SU-DHL-6 (cell line): ENCODE results near the gene OLFM1.

ENCODE experiments used
- H2AFZ ChIP-seq: fragments of 200-600 bp; sonication (generic); 2 replicates; pipeline ENCODE4 v1.6.1; 2014; ENCODE audit warnings: low read depth, mild to moderate bottlenecking, moderate library complexity, mixed read lengths, antibody characterized with exemption, low read length; ENCODE audit not compliant: severe bottlenecking
- H3F3A ChIP-seq: fragments of 200-600 bp; shearing (Covaris generic); 2 replicates; pipeline ENCODE4 v1.6.0; 2016; ENCODE audit warnings: antibody characterized with exemption, mild to moderate bottlenecking; ENCODE audit not compliant: insufficient read depth
- H3K27ac ChIP-seq: fragments of 200-600 bp; sonication (generic); 2 replicates; pipeline ENCODE4 v1.5.1; 2016; ENCODE audit warnings: low read depth, mild to moderate bottlenecking, low read length, moderate library complexity, mixed read lengths
- H3K27me3 ChIP-seq: fragments of 200-600 bp; sonication (generic), shearing (Covaris generic); 2 replicates; pipeline ENCODE4 v1.6.0; 2014; ENCODE audit warnings: mild to moderate bottlenecking, low read length
- H3K36me3 ChIP-seq: fragments of 200-600 bp; sonication (generic); 2 replicates; pipeline ENCODE4 v1.6.1; 2014; ENCODE audit warnings: mild to moderate bottlenecking, low read length, mixed read lengths
- H3K4me2 ChIP-seq: fragments of 300-600, 200-600 bp; shearing (Covaris generic), sonication (generic); 2 replicates; pipeline ENCODE4 v1.6.0; 2014; ENCODE audit warnings: low read length, low read depth, mild to moderate bottlenecking; ENCODE audit not compliant: poor library complexity, severe bottlenecking
- H3K4me3 ChIP-seq: fragments of 200-600 bp; sonication (generic); 2 replicates; pipeline ENCODE4 v1.5.1; 2014; ENCODE audit warnings: antibody characterized with exemption, low read length, mild to moderate bottlenecking, mixed read lengths; ENCODE audit not compliant: insufficient read depth, poor library complexity, severe bottlenecking
- H3K79me2 ChIP-seq: fragments of 200-600 bp; sonication (generic); 2 replicates; pipeline ENCODE4 v1.6.1; 2014; ENCODE audit warnings: mild to moderate bottlenecking, low read length, moderate library complexity; ENCODE audit not compliant: insufficient read depth
- H3K9ac ChIP-seq: fragments of 200-600 bp; sonication (generic); 2 replicates; pipeline ENCODE4 v1.7.0; 2014; ENCODE audit warnings: mild to moderate bottlenecking, low read length
- H3K9me2 ChIP-seq: fragments of 200-600 bp; sonication (generic); replicated peaks from 2 replicates; pipeline ENCODE4 v1.6.1; 2014; ENCODE audit warnings: low read length; ENCODE audit not compliant: insufficient read depth
- H3K9me3 ChIP-seq: fragments of 200-600 bp; sonication (generic); 2 replicates; pipeline ENCODE4 v1.6.1; 2014; ENCODE audit warnings: low read length, mixed read lengths; ENCODE audit not compliant: insufficient read depth
- H4K20me1 ChIP-seq: fragments of 200-600 bp; sonication (generic); 2 replicates; pipeline ENCODE4 v1.6.1; 2014; ENCODE audit warnings: low read depth, mild to moderate bottlenecking, antibody characterized with exemption, low read length, moderate library complexity, mixed read lengths
- EZH2phosphoT487 ChIP-seq: fragments of 200-600 bp; sonication (generic), shearing (Covaris generic); conservative IDR thresholded peaks from 2 replicates; pipeline ENCODE4 v1.6.1; 2018; ENCODE audit warnings: mild to moderate bottlenecking, antibody characterized with exemption, low read length, moderate library complexity, mixed read lengths
- TF ChIP-seq, protein P1 (sequence below): fragments of 200-600 bp; sonication (generic); IDR thresholded peaks from one replicate; pipeline ENCODE4 v1.5.1; 2017; ENCODE audit warnings: antibody characterized with exemption, mild to moderate bottlenecking, low read length, moderate library complexity; ENCODE audit not compliant: insufficient read depth, poor library complexity, severe bottlenecking

OLFM1 gene

DNA sequence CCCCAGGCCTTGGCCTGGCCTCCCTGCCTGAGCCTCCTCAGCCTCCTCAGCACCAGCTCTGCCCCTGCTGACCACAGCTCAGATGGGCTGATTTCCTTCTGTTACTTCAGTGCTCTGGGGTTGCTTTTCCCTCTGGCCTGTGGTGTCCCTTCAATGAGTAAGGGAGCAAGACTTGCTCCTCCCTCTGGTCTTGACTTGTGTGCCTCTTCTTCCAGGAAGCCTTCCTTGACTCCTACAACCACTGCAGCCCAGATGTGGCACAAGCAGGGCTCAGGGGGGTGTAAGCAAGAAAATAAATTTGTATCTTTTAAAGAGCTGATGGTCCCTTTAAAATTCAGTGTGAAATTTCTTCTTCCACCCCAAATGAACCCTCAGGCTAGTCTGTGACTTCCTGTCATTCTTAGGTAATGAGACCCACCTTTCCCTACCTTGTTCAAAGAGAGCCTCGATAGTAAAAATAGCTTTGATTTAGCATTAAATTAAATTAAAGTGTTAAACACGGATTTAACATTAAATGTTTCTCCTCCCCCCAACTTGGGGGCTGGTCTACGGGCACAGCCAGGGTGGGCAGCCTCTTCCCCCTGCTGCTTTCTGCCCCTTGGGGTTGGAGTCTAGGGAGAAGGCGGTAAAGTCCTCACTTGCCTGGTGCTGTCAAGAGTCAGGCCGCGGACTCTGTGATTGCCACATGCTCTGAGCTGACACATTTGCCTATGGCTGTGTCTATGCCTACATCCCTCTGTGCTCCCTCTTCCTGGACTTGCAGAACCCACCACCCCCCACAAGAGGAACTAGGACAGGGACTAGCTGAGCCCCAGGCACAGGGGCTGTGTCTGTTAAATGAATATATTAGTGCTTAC is 64.5 kb downstream of the OLFM1 start:
- Histone ChIP-seq H3K9me2 (no peaks in the 10 kb centered on the region), H3K27me3 (no peaks in the 10 kb centered on the region), H3K36me3 (no peaks in the 10 kb centered on the region), H3K9me3 (no peaks in the 10 kb centered on the region), H3K79me2 (no peaks in the 10 kb centered on the region), H3K4me2 (no peak overlapping the region), H3K9ac (no peak overlapping the region), H3F3A (no peaks in the 10 kb centered on the region), H4K20me1 (no peaks in the 10 kb centered on the region), H2AFZ (no peak overlapping the region), H3K4me3 (no peak overlapping the region), H3K27ac (no peak overlapping the region)
- TF ChIP-seq, protein P1, sequence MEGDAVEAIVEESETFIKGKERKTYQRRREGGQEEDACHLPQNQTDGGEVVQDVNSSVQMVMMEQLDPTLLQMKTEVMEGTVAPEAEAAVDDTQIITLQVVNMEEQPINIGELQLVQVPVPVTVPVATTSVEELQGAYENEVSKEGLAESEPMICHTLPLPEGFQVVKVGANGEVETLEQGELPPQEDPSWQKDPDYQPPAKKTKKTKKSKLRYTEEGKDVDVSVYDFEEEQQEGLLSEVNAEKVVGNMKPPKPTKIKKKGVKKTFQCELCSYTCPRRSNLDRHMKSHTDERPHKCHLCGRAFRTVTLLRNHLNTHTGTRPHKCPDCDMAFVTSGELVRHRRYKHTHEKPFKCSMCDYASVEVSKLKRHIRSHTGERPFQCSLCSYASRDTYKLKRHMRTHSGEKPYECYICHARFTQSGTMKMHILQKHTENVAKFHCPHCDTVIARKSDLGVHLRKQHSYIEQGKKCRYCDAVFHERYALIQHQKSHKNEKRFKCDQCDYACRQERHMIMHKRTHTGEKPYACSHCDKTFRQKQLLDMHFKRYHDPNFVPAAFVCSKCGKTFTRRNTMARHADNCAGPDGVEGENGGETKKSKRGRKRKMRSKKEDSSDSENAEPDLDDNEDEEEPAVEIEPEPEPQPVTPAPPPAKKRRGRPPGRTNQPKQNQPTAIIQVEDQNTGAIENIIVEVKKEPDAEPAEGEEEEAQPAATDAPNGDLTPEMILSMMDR = no peak

DNA sequence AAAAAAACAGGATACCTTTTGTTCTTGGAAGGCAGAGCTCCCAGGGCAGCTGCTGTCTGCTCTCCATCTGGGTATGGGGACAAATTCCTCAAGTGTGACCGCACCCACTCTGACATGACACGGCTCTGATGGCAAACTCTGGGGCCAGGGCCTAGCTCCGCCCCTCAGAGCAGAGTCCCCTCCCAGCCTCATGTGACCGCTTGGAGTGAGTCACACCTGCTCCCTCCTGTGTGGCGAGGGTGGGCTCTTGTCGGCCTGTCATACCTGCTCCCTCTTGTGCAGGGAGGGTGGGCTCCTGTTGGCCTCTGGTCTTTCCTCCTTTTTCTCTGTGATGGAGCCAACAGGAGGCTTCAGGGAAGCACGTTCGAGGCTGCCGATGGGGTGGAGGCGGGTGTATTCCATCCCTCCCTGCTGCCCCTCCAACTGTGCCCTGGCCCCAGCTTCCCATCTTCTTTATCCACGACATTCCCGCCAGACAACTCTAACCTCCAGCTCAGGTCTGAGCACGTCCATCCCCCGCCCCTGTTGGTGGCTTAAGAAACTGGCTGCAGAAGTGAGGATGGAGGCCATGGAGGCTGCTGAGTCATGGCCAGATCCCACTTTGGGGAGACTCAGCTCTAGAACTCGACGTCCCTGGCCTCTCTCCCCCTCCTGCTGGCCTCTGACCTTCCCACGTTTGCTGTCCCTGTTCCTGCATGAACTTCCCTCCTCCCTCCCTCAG is 65.3 kb downstream of the OLFM1 start:
- no peaks in the 10 kb centered on the region for H3K27me3 ChIP-seq
- no peak overlapping the region for H3K27ac ChIP-seq
- no peaks in the 10 kb centered on the region for H3K9me3 ChIP-seq
- no peak overlapping the region for H3K4me2 ChIP-seq
- H2AFZ ChIP-seq = no peak overlapping the region
- TF ChIP-seq, protein P1 = no peak
- no peak overlapping the region for H3K9ac ChIP-seq
- H3K36me3 ChIP-seq = no peaks in the 10 kb centered on the region
- H3K9me2 ChIP-seq = no peaks in the 10 kb centered on the region
- no peaks in the 10 kb centered on the region for H4K20me1 ChIP-seq
- H3F3A ChIP-seq = no peaks in the 10 kb centered on the region
- H3K79me2 ChIP-seq = no peaks in the 10 kb centered on the region
- no peak overlapping the region for H3K4me3 ChIP-seq

DNA sequence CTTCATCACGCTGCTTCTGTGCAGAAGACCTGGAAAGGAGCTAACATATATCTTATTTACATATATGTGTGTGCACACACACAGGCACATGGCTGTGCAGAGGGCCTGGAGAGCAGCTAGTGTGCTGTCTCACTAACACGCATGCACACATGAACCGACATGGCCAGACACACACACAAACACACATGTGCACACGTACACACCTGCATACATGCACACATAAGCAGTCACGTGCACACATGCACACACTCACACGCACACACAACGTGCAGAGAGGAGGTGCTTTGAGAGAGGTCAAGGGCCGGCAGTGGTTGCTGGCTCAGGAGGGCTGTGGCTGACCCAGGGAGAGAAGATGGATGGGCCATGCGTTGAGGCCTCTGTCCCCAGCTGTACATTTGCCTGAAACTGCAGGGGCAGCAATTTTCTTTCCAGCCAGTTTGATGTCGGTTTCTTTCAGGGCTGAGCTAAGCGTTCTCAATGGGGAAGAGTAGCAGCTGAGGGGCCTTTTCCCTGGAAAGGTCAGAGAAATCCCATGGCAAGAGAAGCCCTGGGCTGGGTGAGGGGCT is 66.7 kb downstream of the OLFM1 start:
- Histone ChIP-seq H3F3A (no peaks in the 10 kb centered on the region), H3K9me2 (no peaks in the 10 kb centered on the region), H3K79me2 (no peaks in the 10 kb centered on the region), H3K4me2 (no peak overlapping the region), H3K36me3 (no peaks in the 10 kb centered on the region), H3K27ac (no peak overlapping the region), H3K4me3 (no peak overlapping the region), H4K20me1 (no peaks in the 10 kb centered on the region), H2AFZ (no peak overlapping the region), H3K9me3 (no peaks in the 10 kb centered on the region), H3K27me3 (no peaks in the 10 kb centered on the region), H3K9ac (no peak overlapping the region)
- TF ChIP-seq EZH2phosphoT487 = no peak
- TF ChIP-seq, protein P1 = no peak
